IMR-90 (cell line): ENCODE results near the gene PPP1R16B.

Experiments
- CTCF ChIP-seq: conservative IDR thresholded peaks from 2 replicates; pipeline ENCODE4 v1.5.1; 2012; ENCODE audit warnings: mild to moderate bottlenecking, low read depth, low read length, improper control_type of control experiment
- MXI1 ChIP-seq: IDR thresholded peaks from 2 replicates; pipeline ENCODE4 v1.6.1; 2012; ENCODE audit warnings: low read depth, mild to moderate bottlenecking, low read length, moderate library complexity, borderline replicate concordance
- POLR2A ChIP-seq: IDR thresholded peaks from 2 replicates; pipeline ENCODE4 v1.6.1; 2012; ENCODE audit warnings: mild to moderate bottlenecking, low read depth, low read length
- SMC3 ChIP-seq: fragments of 150-350 bp; IDR thresholded peaks from 2 replicates; pipeline ENCODE4 v1.6.1; 2016; ENCODE audit warnings: low read depth, mild to moderate bottlenecking, antibody characterized with exemption, low read length, moderate library complexity
- USF2 ChIP-seq: fragments of 150-350 bp; IDR thresholded peaks from 2 replicates; pipeline ENCODE4 v1.6.1; 2017; ENCODE audit warnings: mild to moderate bottlenecking, antibody characterized with exemption, low read length, low read depth

GRCh38 chr20:38856570-38856969, 51.1 kb downstream of the PPP1R16B start:
- TF ChIP-seq POLR2A (no peak), SMC3 (no peak), USF2 (no peak), MXI1 (no peak), CTCF (no peak)
